ENCODE measurements around the gene NHLRC4.
A peak's percentile ranks its signal among the peaks of the same experiment; 100 is the strongest.

Gene NHLRC4

GRCh38 chr16:554640-555365 is 12.0 kb upstream of the NHLRC4 start:
- DNase-seq: peak; percentile 48

- DNase-seq: no peak
These were observed 11.0 kb upstream of the NHLRC4 start for GRCh38 chr16:555528-556473.

GRCh38 chr16:556474-557173 is 10.2 kb upstream of the NHLRC4 start:
- DNase-seq: no peak

GRCh38 chr16:557463-558297 is 9.1 kb upstream of the NHLRC4 start:
- DNase-seq: no peak

GRCh38 chr16:558298-559020 is 8.3 kb upstream of the NHLRC4 start:
- DNase-seq: no peak

GRCh38 chr16:559021-559380 is 7.8 kb upstream of the NHLRC4 start:
- no peak for DNase-seq

- DNase-seq: no peak
These were observed 7.2 kb upstream of the NHLRC4 start for GRCh38 chr16:559411-560203.

- DNase-seq: no peak
These were observed 6.6 kb upstream of the NHLRC4 start, which contains the start of gene PRR35 for GRCh38 chr16:560204-560700. Gene PRR35, plus strand, starts transcription at chr16:560394. Its CDS starts 2,901 bp downstream, at chr16:563295.

- no peak for DNase-seq
These were observed 5.9 kb upstream of the NHLRC4 start for GRCh38 chr16:560701-561412.

GRCh38 chr16:561413-561794 is 5.4 kb upstream of the NHLRC4 start:
- no peak for DNase-seq

- DNase-seq: no peak
These were observed 4.6 kb upstream of the NHLRC4 start for GRCh38 chr16:561957-562938.

GRCh38 chr16:563072-563644 is 3.6 kb upstream of the NHLRC4 start:
- DNase-seq: no peak

- no peak for DNase-seq
These were observed 2.0 kb upstream of the NHLRC4 start for GRCh38 chr16:564690-565418.

- DNase-seq: no peak
These were observed 1.1 kb upstream of the NHLRC4 start for GRCh38 chr16:565419-566330.

- no peak for DNase-seq
These were observed 810 bp downstream of the NHLRC4 start for GRCh38 chr16:567373-568256.

Data from DMS 273 treated with DMSO at 0.1 percent for 48 hours (cell line).